Stimulated activated naive CD4-positive, alpha-beta T cell treated with Interleukin-2 at 50 U/mL for 16 hours (primary cell): ENCODE data around the gene AARS1.
"Not testable (repeated sequence)": the region's sequence is repeated elsewhere in the genome, so short reads cannot be mapped to it uniquely, and the experiment has no call there.

Experiments
- DNase-seq: peaks from one replicate; lab custom pipeline; 2025; lab: John Stamatoyannopoulos, UW

Gene AARS1

GRCh38 chr16:70224645-70225044 is 64.7 kb downstream of the AARS1 start:
- DNase-seq, result not testable (repeated sequence)

GRCh38 chr16:70223971-70224513 is 65.3 kb downstream of the AARS1 start:
- DNase-seq, result not testable (repeated sequence)

- DNase-seq, result not testable (repeated sequence)
Measured at GRCh38 chr16:70223216-70223615, 66.1 kb downstream of the AARS1 start.

GRCh38 chr16:70222574-70222973 is 66.7 kb downstream of the AARS1 start:
- DNase-seq, result not testable (repeated sequence)

- DNase-seq, result not testable (repeated sequence)
Measured at GRCh38 chr16:70218586-70218985, 70.7 kb downstream of the AARS1 start.

- not testable (repeated sequence) for DNase-seq
Measured at GRCh38 chr16:70206382-70206781, 82.9 kb downstream of the AARS1 start.

GRCh38 chr16:70204668-70205405 is 84.5 kb downstream of the AARS1 start:
- DNase-seq, result not testable (repeated sequence)

GRCh38 chr16:70204010-70204409 is 85.3 kb downstream of the AARS1 start:
- not testable (repeated sequence) for DNase-seq

- not testable (repeated sequence) for DNase-seq
Measured at GRCh38 chr16:70203508-70203907, 85.8 kb downstream of the AARS1 start.
